NOMO-1 treated with DMSO at 0.1 percent for 48 hours (cell line): ENCODE data around the gene SSR3.
A peak's percentile ranks its signal among the peaks of the same experiment; 100 is the strongest.
"Not testable (repeated sequence)": the region's sequence is repeated elsewhere in the genome, so short reads cannot be mapped to it uniquely, and the experiment has no call there.

Source experiments
- DNase-seq: peaks from one replicate; lab custom pipeline; 2025; ENCODE audit not compliant: unreplicated experiment; lab: John Stamatoyannopoulos, UW

Gene SSR3

DNA sequence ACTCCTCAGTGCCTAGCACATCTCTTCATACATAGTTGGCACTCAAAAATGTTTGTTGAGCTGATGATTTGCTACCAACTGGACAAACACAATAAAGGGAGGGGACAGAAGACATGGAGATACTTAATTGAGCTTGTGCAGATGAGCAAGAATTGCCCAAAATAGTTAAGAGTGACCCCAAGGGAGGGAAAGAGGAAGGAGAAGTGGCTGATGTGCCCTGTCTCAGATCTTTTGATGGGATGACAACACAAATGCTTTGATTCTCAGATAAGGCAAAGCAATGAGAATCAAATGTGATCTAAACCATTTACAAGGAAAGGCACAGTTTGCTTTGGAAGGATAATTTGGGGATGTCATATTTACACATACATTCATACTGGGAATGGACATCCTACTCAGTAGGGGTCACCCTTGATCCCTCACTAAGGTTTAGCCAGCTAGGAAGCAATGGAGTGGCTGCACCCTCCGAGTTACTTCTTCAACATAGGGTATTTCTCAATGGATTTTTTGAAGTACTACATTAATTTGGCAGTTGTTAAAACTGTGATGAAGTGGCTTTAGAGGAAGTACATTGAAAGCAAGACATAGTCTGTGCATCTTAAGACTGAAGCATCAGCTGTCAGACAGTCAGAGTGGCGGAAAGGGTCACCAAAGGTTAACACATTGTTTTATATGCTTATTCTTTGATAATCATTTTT, 21.9 kb upstream of the SSR3 start:
- DNase-seq, result peak; percentile 90

DNA sequence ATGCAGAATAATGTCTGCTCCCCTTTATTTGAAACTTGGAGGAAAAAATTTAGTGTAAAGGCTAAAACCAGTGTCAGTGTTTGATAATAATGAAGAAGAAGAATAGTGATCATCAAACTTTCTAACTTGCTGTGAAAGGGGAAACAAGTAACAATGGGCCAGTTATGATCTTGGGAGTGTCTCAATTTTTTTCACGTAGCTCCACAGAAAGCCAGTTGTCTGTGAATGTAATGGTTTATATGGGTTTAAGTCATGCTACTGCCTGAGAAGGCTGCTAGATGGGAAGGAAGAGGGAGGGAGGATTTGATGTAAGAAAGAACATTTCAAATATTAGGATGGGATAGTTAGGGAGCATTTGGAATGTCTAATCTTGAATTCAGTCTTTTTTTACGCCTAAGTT, 21.1 kb upstream of the SSR3 start:
- DNase-seq, result peak; percentile 16

DNA sequence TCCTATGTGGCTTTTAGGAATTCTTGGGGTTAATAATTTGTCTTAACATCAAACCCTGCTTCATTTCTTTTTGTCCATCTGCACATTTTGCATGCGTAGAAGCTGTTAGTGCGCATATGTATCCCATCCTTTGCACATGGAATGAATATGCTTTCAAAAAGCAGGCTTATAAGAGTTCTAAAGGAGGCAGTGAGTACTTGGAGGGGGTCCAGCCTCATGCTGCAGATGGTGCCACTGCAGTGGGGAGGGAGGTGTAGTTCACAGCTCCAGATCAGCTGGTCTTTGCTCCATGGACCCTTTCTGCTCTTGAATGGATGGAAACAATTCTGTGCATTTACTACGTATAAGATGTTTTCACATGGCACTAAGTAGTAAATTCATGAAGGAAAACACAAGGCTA, 20.7 kb upstream of the SSR3 start:
- DNase-seq, result no peak

DNA sequence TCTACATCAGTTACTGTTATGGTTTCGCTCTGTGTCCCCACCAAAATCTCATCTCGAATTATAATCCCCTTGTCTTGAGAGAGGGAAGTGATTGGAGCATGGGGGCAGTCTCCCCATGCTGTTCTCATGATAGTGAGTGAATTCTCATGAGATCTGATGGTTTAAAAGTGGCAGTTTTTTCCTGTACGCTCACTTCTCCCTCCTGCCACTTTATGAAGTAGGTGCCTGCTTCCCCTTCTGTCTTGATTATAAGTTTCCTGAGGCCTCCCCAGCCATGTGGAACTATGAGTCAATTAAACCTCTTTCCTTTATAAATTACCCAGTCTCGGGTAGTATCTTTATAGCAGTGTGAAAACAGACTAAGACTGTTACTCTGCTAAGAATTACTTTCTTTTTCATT, 15.0 kb upstream of the SSR3 start:
- peak; percentile 37 for DNase-seq

DNA sequence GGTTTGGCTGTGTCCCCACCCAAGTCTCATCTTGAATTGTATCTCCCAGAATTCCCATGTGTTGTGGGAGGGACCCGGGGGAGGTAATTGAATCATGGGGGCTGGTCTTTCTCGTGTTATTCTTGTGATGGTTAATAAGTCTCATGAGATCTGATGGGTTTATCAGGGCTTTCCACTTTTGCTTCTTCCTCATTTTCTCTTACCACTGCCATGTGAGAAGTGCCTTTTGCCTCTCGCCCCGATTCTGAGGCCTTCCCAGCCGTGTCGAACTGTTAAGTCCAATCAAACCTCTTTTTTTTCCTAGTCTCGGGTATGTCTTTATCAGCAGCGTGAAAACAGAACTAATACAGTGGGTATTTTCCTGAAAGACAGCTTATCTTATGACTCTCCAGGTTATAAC, 14.1 kb upstream of the SSR3 start:
- DNase-seq, result not testable (repeated sequence)

DNA sequence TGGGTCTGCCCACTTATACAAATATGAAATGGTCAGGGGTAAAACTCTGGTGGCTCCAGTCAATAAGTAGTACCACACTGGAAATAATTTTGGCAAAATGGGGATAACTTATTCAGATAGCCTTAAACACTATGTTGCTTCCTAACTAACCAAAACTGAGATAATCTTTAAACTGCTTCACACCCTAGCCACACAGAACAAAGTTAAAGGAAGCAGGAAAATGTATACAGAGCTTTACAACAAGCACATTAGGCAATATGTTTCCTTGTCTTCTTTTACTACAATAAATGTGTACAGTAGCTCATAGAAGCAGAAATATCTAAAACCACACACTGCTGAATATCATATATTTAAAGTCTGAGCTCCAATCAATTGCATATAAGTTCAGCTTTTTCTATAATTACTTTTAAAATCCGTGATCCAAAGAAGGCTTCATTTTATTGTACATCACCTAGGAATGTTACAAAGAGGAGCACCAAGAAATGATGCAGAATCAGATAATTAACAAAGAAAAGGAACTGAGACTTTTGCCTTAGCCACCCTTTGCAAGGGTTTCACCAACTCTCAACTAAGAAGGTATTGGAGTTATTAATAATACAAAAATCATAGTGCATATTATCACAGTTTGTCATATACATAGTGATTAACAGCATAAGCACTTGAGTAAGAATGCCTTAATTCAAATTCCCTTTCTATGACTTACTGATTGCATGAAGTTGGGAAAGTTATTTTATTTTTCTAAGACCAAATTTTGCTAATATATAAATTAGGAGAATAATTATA, 9.2 kb upstream of the SSR3 start:
- no peak for DNase-seq

DNA sequence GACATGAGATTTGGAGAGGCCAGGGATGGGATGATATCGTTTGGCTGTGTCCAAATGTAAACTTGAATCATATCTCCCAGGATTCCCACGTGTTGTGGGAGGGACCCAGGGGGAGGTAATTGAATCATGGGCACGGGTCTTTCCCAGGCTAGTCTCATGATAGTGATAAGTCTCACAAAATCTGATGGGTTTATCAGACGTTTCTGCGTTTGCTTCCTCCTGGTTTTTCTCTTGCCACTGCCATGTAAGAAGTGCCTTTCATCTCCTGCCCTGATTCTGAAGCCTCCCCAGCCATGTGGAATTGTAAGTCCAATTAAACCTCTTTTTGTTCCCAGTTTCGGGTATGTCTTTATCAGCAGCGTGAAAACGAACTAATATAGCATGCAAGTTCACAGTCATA, 7.6 kb upstream of the SSR3 start:
- DNase-seq, result not testable (repeated sequence)

DNA sequence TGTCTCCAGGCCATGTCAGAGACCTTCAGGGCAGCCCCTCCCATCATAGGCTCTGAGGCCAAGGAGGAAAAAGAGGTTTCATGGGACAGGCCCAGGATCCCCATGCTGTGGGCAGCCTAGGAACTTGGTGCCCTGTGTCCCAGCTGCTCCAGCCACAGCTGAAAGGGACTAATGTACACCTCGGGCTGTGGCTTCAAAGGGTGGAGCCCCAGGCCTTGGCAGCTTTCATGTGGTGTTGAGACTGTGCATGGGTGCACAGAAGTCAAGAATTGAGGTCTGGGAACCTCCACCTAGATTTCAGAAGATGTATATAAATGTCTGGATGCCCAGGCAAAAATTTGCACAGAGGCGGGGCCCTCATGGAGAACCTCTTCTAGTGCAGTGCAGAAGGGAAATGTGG, 6.6 kb upstream of the SSR3 start:
- no peak for DNase-seq

DNA sequence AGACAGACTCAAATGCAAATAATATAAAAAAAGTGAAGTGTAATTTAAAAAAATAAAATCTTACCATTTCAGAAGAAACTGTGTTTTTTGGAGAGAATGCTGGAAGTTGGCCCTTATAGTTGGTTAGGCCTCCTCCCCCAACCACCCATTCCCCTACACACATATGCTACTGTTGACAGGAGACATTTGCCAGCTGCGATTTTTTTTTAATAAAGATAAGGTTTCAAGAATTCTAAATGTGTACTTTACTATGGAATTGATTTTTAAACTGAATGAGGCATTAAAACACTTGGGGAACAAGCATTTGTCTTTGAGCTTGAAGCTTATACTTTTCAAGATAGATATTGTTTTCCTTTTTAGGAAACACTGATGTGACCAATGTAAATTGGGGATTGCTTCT, 4.4 kb upstream of the SSR3 start:
- no peak for DNase-seq

DNA sequence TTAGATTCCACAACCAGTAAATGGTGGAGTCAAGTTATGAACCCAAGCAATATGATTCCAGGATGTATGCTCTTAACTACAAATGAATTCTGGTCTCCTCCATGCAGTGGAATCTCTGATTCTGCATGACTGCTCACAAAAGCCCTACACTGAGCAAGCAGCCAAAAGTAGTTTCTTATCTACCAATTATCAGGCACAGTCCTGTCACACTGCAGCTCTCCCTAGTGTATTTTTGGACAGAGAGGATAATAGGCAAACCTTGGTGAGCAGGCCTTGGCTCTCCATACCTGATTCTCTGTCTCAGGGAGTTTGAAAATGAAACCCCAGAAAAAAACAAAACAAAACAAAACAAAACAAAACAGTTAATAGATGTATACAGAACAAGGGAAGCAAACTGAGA, 3.5 kb upstream of the SSR3 start:
- no peak for DNase-seq

DNA sequence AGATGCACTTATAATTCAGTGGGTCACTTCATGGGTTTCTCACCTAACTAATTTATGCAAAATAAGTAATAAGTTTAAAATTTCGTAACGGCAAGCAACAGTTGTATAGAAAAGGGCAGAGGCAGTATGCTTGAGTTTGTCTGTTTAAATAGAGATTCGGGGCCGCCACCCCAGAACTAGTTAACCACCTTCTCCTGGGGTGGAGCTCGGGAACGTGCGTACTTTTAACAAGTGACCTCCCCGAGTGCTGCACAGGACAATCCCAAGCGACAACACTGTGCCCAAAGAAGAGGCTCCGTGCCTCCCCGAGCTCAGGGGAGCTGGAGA, 439 bp downstream of the SSR3 start:
- DNase-seq, result no peak

DNA sequence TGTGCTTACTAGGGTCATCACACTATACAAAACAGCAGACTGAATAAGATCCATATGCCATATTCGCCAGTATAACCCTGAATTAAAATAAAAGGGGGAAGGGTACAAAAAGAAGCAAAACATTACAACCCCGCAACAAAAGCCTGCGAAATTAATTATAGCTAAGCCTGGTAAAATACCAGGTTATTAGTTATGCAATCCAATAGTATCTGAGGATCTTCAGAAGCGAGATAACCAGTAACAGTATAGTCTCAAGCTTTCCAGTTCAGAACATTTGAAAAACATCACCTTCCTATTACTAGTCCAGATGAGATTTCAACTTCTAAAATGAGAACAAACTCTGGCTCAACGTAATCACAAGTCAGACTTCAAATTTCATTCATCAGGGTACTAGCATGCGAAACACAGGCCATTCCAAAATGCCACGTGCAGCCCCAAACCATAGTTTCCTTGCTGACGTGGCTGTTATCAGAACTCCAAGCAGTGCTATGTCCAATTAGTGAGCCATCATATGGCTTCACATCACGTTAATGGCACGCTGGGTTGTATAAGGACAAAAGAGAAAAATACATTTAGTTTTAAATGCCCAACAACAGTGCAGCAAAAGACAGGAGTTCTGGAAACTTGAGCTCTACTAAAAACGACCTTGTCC, 1.1 kb downstream of the SSR3 start:
- DNase-seq, result peak; percentile 15

DNA sequence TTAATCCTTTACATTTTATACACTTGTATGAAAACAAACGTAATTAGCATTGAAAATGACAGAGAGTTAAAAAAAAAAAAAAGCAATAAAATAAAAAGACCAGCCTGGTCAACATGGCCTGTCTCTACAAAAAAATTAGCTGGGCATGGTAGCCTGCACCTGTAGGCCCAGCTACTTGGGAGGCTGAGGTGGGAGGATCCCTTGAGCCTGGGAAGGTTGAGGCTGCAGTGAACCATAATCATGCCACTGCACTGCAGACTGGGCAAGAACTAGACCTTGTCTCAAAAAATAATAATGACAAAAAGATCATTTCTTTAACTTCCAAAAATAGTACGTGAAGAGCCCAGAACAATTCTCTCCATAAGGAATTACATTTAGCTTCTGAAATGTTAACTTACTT, 1.9 kb downstream of the SSR3 start:
- DNase-seq, result no peak

DNA sequence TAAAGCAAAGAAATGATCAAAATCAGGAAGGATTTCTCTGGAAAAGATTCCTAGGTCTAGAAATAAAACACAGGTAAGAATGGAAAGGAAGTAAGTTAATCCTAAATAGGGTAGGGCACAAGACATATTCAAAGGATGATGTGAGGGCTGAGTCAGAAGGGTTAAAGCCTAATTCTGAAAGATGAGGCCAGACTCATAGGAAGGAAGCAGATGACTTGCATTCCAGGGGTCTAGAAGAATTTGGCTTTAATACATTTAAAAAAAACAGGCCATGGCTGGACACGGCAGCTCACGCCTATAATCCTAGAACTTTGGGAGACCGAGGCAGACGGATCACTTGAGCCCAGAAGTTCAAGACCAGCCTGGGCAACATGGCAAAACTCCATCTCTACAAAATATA, 3.2 kb downstream of the SSR3 start:
- DNase-seq, result no peak

DNA sequence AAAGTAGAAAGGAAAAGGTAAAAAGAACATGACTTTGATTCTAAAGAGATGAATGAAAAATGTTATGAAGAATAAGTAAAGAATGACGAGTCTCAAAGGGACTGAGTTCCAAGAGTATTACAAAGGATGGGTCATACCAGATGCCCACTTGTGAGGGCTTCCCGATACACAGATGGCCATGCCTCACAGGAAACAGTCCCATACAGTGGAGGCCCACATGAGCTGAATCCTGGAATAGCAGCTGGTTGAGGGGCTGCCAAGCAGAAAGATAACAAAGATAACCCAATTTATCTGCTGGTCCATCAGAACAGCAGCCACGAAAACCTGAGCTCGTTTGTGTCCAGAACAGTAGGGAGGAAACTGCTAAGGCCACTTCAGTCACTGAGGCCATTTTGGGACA, 3.7 kb downstream of the SSR3 start:
- no peak for DNase-seq

DNA sequence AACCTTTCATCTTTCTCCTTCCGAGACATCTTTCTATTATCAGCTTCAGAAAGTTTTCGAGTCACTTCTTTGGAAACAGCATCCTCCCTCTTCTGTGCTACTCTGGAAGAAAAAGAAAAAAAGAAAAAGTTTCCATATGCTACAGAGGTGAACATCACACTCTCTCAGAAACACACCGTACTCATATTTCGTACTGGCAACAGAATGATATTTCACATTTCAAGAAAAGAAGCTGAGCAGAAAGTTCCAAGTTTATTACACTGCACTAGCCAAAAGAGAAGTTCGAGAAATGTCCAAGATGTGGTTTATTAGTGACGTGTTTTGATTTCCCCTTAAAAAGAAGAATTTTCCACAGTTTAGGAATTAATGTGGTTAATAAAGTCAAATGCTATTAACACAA, 6.0 kb downstream of the SSR3 start:
- no peak for DNase-seq

DNA sequence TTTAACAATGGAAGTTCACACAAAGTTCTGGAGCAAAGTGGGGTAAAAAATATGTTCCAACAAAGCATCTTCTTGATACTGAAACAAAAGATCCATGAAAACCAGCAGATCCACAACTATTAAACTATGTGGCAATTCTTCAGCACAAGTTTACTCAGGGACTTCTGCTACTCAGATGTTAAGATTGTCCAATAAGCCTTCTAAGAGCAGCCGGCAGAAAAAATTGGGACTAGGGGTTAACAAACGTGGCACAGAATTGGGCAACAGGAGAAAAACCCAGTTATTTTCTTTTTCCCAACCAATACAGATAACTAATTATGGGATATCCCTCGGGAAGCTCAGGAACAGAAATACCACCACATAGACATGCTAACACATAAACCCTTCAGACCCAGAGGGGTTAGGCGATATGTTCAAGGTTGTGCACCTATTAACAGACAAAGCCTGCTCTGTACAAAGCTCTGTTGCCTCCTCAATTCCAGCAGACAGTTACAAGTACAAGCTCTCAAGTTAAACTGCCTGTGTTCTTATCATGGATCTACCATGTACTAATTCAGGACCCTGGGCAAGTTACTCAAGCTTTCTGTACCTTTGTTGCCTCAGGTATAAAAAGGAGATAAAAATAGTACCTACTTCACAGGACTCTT, 6.8 kb downstream of the SSR3 start:
- DNase-seq, result no peak

DNA sequence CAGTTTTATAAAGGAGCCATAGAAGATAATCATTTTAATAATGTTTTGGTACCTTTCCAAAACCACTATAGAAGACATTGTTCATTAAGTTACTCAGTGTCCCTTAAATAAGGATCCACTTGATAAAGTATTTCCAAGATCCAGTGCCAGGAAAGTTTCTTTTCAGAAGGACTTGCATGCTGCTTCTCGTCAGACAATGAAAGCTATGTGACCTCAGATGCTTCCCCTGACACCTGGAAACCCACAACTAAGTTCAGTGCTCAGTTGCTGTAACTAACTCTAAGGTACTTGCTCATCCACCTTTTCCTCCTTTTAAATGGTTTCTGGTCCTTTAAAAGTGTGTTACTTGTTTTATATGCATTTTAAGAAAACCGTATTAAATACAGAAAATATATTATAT, 7.3 kb downstream of the SSR3 start:
- no peak for DNase-seq

DNA sequence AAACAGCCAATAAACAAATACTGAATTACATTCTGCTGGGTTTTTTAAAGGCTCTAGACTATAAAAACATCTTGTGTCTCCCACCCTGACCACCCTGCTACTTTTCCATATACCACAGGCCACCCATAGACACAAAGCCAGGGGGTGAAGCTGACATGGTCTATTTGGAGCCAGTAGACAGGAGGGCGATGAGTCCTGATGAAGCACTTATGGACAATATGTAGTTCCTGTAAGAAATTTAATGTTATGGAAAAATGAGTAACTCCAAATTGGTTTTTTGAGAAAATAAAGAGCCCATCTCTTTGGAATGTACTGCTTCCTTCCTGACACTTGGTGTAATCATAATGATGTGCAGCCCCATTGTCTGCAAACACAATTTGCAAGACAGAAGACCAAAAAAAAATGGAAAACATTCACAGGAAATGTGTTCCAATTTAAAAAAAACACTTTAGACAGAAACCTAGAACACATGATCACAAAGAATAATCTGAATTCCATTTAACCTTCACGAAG, 11.8 kb downstream of the SSR3 start:
- DNase-seq, result no peak

DNA sequence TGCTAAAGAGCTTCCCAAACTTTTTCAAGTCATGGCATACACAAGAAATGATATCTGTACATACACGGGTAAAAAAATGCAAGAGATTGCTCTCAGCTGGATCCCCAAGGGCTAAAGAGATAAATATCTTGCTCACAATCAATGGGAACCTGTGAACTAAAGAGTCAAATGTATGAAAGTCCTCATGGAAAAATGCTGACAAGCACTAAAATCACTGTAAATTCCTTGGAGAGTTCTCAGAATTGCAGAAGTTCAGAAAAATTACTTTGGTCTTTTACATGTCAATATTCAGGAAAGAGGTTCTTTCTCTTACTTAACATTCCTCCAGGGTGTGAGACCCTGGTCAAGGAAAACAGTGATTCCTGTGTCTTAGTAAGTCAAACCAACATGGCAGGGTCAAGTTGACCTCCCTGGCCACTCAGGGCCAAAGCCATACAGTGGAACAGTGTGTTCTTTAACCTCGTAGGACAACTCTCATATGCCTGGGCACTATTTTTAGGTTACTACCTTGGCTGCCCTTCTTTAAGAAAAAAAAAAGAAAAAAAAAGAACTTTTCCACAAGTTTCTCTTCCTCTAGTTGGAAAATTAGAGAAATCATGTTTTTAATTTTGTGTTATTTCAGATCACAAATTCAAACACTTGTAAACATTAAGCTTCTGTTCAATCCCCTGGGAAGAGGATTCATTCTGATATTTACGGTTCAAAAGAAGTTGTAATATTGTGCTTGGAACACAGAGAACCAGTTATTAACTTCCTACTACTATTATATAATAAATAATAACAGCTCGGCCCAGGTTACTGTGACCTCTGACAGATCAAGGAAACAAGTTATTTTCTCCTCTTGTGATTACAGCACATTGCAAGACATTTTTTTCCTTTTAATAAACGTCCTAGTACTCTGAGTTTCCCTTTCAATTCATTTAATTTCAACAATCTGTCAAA, 12.5 kb downstream of the SSR3 start:
- no peak for DNase-seq

DNA sequence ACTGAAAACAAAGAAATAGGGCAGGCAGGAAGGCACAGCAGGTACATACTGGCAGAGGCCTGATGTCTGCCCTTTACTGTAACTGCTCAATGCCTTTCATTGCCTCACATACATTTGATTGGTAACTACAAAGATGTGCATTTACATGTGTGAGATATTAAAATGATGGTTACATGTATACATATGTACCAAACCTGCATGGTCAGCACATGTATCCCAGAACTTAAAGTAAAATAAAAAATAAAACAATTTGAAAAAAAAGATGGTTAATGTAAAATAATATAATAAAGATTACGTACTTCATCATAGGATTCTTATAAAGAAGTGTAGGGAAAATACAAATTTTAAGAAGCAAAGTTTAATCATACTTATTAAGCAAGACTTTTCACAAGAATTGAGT, 15.1 kb downstream of the SSR3 start:
- no peak for DNase-seq
